Measurements from ENCODE around the gene EDARADD.

The EDARADD gene

DNA sequence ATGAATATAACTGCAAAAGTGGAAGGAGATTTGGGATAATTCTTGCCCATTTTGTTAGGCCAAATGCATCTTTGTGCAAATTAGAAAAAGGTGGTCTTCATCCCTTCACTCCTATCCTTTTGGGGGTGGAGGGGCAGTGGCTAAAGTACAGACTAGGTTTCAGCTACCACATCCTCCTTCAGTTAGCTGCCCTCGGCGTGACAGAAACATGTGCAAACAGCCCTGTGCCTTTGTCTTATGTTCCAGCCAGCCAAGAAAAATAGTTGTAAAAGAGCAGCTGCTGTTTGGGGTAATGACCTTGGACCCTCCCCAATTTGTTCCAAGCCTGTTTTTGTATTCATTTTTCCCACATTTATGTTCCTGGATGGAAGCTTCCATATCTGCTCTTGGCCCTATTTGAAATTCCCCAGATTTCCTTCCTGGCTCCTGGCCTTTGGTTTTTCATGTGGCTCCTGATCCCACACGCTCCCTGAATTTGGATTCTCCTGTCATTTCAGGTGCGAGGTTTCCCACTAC, 121.4 kb downstream of the EDARADD start:
- TF ChIP-seq, protein P1, sequence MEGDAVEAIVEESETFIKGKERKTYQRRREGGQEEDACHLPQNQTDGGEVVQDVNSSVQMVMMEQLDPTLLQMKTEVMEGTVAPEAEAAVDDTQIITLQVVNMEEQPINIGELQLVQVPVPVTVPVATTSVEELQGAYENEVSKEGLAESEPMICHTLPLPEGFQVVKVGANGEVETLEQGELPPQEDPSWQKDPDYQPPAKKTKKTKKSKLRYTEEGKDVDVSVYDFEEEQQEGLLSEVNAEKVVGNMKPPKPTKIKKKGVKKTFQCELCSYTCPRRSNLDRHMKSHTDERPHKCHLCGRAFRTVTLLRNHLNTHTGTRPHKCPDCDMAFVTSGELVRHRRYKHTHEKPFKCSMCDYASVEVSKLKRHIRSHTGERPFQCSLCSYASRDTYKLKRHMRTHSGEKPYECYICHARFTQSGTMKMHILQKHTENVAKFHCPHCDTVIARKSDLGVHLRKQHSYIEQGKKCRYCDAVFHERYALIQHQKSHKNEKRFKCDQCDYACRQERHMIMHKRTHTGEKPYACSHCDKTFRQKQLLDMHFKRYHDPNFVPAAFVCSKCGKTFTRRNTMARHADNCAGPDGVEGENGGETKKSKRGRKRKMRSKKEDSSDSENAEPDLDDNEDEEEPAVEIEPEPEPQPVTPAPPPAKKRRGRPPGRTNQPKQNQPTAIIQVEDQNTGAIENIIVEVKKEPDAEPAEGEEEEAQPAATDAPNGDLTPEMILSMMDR (conservative IDR thresholded peaks at IDR 0.05; ENCODE audit: low read depth, low read length), result no peak
- H3K4me3 ChIP-seq (ENCODE audit: low read length), result no peak overlapping the region
- DNase-seq (ENCODE audit: low read depth), result no peak

DNA sequence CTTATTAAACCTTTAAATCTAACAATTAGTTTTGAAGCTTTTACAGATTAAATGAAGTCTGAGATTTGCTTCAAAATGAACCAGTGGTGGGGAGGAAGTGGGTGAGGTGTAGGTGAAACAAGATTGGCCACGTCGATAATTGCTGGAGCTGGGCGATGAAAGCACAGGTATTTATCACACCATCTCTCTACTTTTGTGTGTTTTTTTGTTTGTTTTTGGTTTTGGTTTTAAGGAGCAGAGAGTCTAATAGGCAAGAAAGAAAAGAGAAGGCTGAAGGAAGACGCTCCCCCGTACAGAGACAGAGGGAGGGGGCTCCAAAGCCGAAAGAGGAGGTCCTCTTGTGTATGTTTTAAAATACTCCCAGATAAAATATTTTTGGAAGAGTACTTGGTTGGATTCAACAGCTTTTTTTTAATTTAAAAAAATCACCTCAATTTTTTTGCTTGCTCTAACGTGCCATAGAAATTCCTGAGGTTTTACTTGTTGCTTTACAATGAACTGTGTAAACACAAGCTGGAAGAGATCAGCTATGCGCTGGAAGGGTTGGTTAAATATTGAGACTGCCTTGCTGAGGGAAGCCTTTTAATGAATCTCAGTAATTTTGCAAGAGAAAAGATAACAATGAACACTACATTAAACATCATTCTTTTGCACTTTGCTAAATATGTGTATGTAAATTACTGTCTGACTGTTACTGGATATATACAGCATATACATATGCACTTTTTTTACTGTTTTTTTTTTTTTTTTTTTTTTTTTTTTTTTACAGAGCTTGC, 123.0 kb downstream of the EDARADD start:
- no peak overlapping the region for H3K4me3 ChIP-seq (ENCODE audit: low read length)
- TF ChIP-seq, protein P1 (conservative IDR thresholded peaks at IDR 0.05; ENCODE audit: low read depth, low read length), result no peak
- no peak for DNase-seq (ENCODE audit: low read depth)

DNA sequence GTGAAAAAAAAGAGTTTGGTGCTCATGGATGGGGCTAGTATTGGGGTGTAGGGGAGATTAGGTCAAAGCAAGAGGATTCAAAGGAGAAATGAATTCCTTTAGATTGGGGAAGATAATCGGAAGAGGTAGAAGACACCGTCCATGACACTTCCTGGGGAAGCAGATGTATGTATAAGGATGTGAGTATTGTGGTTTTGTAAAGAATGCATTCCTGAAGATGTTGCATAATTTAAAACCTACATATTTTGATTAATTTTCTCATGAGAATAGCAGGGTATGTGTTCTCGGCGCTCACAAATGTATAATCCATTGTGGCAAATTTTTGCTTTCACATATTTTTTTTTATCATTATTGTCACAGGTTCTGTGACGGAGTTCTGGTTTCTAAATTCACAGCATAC, 124.2 kb downstream of the EDARADD start:
- no peak overlapping the region for H3K4me3 ChIP-seq (ENCODE audit: low read length)
- TF ChIP-seq, protein P1 (conservative IDR thresholded peaks at IDR 0.05; ENCODE audit: low read depth, low read length), result no peak
- no peak for DNase-seq (ENCODE audit: low read depth)

DNA sequence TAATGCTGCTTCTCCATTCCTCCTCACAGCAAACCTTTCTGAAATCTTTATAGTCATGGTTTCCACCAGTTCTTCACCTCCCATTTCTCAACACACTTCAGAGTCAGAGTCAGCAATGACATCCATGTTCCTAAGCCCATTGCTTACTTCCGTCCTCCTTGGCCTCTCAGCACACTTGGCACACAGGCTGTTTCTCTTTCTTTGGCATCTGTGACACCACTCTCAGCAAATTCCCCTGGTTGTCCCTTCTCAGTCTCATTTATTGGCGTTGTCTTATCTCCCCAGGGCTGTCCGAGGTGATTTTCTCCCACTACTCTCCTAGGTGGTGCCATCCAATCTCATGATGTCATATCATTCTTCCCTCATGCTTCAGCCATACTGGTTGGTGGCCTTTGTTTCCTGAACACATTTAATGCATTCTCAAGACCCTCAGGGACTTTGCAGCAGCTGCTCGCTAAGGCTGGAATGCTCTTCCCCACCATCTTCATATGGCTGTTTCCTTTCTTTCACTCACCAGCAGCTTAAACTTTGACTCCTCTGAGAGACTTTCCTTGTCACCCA, 126.4 kb downstream of the EDARADD start:
- no peak overlapping the region for H3K4me3 ChIP-seq (ENCODE audit: low read length)
- TF ChIP-seq, protein P1 (conservative IDR thresholded peaks at IDR 0.05; ENCODE audit: low read depth, low read length), result no peak
- no peak for DNase-seq (ENCODE audit: low read depth)

DNA sequence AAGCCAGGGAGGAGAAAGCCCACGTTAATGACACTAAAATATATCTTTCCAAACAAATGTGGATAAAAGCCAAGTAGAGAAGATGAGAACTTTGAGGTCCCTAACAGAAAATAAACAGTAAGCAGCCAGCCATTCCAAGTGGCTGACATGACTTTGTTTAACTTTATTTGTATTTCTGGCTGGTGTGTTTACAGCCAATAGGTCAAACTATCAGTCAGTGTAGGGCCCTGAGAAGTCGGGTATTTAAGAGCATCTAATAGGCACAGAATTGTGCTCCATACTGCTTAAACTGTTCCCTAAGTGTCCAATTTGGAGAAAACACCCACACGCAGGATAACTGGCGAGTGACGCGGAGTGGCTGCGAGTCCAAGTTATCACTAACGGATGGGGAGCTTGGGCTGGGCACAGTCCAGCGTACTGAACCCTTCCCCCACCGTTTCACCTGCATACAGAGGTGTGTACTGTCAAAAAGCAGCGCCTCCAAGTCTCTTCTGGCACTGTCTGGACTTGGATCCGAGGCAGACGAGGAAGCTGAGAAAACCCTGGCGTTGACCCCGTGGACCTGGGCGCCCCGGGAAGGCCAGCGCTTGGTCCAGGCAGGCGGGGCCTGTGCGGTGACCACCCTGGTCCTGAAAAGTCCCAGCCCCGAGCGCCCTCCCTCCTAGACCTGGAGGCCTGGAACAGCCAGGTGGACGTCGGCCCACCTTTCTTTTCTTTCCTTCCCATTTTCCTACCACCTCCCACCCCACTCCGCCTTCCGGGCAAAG, 129.0 kb downstream of the EDARADD start:
- no peak for DNase-seq (ENCODE audit: low read depth)
- TF ChIP-seq, protein P1 (conservative IDR thresholded peaks at IDR 0.05; ENCODE audit: low read depth, low read length), result no peak
- H3K4me3 ChIP-seq (ENCODE audit: low read length), result peak overlapping the region; percentile 88

DNA sequence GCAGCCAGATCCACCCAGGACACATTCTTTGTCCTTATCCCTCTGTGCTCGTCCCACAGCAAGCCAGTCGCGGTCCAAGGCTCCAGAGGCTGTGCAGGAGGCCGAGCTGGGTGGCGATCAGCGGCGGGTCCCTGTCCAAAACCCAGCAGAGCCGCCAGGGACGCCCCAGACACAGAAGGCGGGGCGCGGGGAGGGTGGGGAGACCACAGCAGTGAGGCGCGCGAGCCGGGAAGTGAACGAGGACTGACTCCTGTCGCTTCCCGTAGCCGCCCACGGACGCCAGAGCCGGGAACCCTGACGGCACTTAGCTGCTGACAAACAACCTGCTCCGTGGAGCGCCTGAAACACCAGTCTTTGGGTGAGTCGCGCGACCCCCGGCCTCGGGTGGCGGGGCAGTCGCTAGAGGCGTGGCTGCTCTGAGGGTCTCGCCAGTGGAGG, 129.6 kb downstream of the EDARADD start, which contains the start of gene LGALS8:
TSS of gene LGALS8 (plus strand) at position 279 of the 438 bp plus-strand sequence. CDS start 2,089 bp downstream, outside the sequence.
- TF ChIP-seq, protein P1 (conservative IDR thresholded peaks at IDR 0.05; ENCODE audit: low read depth, low read length), result no peak
- DNase-seq (ENCODE audit: low read depth), result no peak

More for the DNA sequence above, 129.6 kb downstream of the EDARADD start, which contains the start of gene LGALS8:
- H3K4me3 ChIP-seq (ENCODE audit: low read length), result peak within 1 kb of the TSS; percentile 88
